Tibial nerve (tissue), 4 donors: ENCODE data around the gene SEMA4C. TPM values are rescaled to one million over a fixed set of nuclear protein-coding genes. Genes with fewer than 3 reads are reported as not detected.

ENCODE experiments used
- DNase-seq, 2 donors: peaks; one replicate each; pipeline ENCODE4 v3.0.0-alpha.2; 2019; ENCODE audit warnings: low spot score in 2 of 2
- H3K27ac ChIP-seq, 4 donors: fragments of 200-600 bp; sonication (generic) in 3 of 4; one replicate each; pipeline ENCODE4 v1.5.1; 2017 to 2019; ENCODE audit warnings: mild to moderate bottlenecking in 1 of 4
- H3K27me3 ChIP-seq, 2 donors: fragments of 200-600 bp; sonication (generic) in 1 of 2; one replicate each; pipeline versions ENCODE4 v1.5.1 to v1.6.0; 2017 to 2019
- H3K36me3 ChIP-seq, 3 donors: fragments of 200-600 bp; sonication (generic); one replicate each; pipeline ENCODE4 v1.5.1; 2018 to 2019
- H3K4me1 ChIP-seq, 4 donors: fragments of 200-600 bp; sonication (generic) in 3 of 4; one replicate each; pipeline ENCODE4 v1.5.1; 2017 to 2019
- H3K4me3 ChIP-seq, 4 donors: fragments of 200-600 bp; sonication (generic) in 3 of 4; one replicate each; pipeline ENCODE4 v1.5.1; 2017 to 2019; ENCODE audit warnings: mild to moderate bottlenecking in 1 of 4, moderate library complexity in 1 of 4
- H3K9me3 ChIP-seq, 4 donors: fragments of 200-600 bp; sonication (generic) in 3 of 4; one replicate each; pipeline ENCODE4 v1.5.1; 2017 to 2019
- EP300 ChIP-seq, 2 donors: sonication (generic); formaldehyde crosslinking; IDR thresholded peaks; one replicate each; pipeline ENCODE4 v1.6.1; 2017; ENCODE audit warnings: antibody characterized with exemption in 2 of 2, mild to moderate bottlenecking in 1 of 2
- POLR2A ChIP-seq, 2 donors: fragments of 450-650 bp; IDR thresholded peaks; one replicate each; pipeline ENCODE4 v1.6.1; 2017; ENCODE audit warnings: antibody characterized with exemption in 2 of 2, mild to moderate bottlenecking in 2 of 2, moderate library complexity in 2 of 2
- WGBS, 2 donors: methylation state at CpG; one replicate each; pipeline ENCODE4 v1.1.5; 2018; 5-methylcytosine and 5-hydroxymethylcytosine counted together
- total RNA-seq, 4 donors: library from RNA; depleted of rRNA; stranded (reverse); fragments of >200 nt; gene quantifications; one replicate each; pipeline ENCODE4 v1.1.0, GENCODE V29; 2016
- TF ChIP-seq, protein P1 (sequence below), 5 experiments: fragments of 200-600 bp in 3 of 5; fragments of 450-650 bp in 2 of 5; sonication (generic) in 3 of 5; IDR thresholded peaks; one replicate each; pipeline ENCODE4 v1.5.1; 2016 to 2019; ENCODE audit warnings: antibody characterized with exemption in 5 of 5, mild to moderate bottlenecking in 3 of 5, moderate library complexity in 2 of 5

SEMA4C gene
- total RNA-seq, 4 donors from 2014 or later, result 120 to 181 (median 147) TPM

DNA sequence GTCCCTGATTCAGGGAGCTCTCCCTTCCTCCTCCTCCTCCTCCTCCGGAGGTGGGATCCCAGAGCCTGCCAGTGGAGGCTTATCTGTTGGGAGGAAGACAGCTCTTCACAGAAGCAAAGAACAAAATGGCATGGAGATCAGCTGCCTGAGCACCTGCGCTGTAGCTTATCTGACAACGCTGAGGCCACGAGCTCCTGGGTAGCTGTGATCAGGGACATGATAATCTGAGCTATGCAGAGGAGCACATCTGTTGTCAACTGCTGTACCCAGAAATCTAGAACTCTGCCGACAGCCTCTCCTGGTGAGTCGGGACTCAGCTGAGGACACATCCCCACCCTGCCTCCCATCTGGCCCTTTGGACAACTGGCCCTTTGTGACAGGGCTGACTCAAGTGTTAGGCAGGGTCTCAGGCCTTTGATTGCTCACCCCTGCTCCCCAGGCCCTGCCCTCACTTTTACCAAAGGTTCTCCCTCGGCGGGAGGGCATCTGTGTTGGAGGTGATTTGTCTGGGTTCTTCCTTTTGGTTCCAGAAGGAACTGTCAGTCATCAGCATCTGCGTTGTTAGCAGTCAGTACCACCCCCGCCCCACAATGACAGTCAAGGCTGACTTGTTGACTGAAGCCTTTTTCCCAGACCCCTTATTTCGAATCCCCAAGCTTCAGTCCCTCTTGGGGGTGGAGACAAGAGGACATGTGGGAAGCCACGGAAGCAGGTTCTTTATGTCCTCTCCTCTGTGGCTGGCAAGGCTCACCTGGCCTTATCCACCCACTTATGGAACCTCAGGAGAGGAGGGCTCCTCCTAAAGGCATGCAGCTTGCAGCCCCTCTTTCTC lies 59.7 kb downstream of the SEMA4C start:
- no peaks in the 10 kb centered on the region for H3K9me3 ChIP-seq
- peaks cover 0 to 27% (median 0%) of the 10 kb centered on the region in 3 donors for H3K36me3 ChIP-seq
- no peak overlapping the region for H3K4me3 ChIP-seq
- DNase-seq, result no peak
- H3K27me3 ChIP-seq, result no peaks in the 10 kb centered on the region
- H3K4me1 ChIP-seq, result peaks cover 0 to 23% (median 6%) of the 10 kb centered on the region in 4 donors
- TF ChIP-seq POLR2A (IDR thresholded peaks at IDR 0.05), result no peak
- TF ChIP-seq EP300 (IDR thresholded peaks at IDR 0.05), result no peak
- TF ChIP-seq, protein P1, sequence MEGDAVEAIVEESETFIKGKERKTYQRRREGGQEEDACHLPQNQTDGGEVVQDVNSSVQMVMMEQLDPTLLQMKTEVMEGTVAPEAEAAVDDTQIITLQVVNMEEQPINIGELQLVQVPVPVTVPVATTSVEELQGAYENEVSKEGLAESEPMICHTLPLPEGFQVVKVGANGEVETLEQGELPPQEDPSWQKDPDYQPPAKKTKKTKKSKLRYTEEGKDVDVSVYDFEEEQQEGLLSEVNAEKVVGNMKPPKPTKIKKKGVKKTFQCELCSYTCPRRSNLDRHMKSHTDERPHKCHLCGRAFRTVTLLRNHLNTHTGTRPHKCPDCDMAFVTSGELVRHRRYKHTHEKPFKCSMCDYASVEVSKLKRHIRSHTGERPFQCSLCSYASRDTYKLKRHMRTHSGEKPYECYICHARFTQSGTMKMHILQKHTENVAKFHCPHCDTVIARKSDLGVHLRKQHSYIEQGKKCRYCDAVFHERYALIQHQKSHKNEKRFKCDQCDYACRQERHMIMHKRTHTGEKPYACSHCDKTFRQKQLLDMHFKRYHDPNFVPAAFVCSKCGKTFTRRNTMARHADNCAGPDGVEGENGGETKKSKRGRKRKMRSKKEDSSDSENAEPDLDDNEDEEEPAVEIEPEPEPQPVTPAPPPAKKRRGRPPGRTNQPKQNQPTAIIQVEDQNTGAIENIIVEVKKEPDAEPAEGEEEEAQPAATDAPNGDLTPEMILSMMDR (IDR thresholded peaks at IDR 0.05), result no peak
- H3K27ac ChIP-seq, result peak overlapping the region in 1 of 4 donors; percentile 14
- WGBS, 2 donors, result 71 to 77% methylated on average over 10 to 12 of the region's 12 CpGs

Other genes with a start within 250 kb of the SEMA4C start
- gene KANSL3, start 231.8 kb downstream of the SEMA4C start, total RNA-seq, result 10 to 100 TPM; 55.7 to 87.0 (median 59.2) TPM
- gene FER1L5, start 227.3 kb downstream of the SEMA4C start, total RNA-seq, result under 1 TPM in 2 of 4 donors, not detected in 2; 0.20 to 0.60 TPM
- 10 to 100 TPM; 10.2 to 21.2 (median 16.8) TPM for gene LMAN2L, start 130.0 kb downstream of the SEMA4C start, total RNA-seq
- gene CNNM4, start 109.2 kb downstream of the SEMA4C start, total RNA-seq, result 10 to 100 TPM in 1 of 4 donors, 1 to 10 TPM in 3; 6.3 to 10.2 (median 7.9) TPM
- gene CNNM3, start 53.8 kb downstream of the SEMA4C start, total RNA-seq, result 10 to 100 TPM; 21.8 to 27.8 (median 22.9) TPM
- 10 to 100 TPM in 2 of 4 donors, 1 to 10 TPM in 2; 6.1 to 23.1 (median 11.2) TPM for gene ANKRD23, start 26.1 kb downstream of the SEMA4C start, total RNA-seq
- gene ANKRD39, start 12.1 kb downstream of the SEMA4C start, total RNA-seq, result 10 to 100 TPM; 13.8 to 23.7 (median 19.5) TPM
- 10 to 100 TPM in 1 of 4 donors, 1 to 10 TPM in 3; 1.9 to 14.1 (median 3.5) TPM for gene FAM178B, start 116.5 kb upstream of the SEMA4C start, total RNA-seq
- 10 to 100 TPM; 18.3 to 29.8 (median 22.2) TPM for gene FAHD2B, start 224.8 kb upstream of the SEMA4C start, total RNA-seq
- 10 to 100 TPM; 58.0 to 65.7 (median 61.4) TPM for gene ANKRD36, start 243.1 kb upstream of the SEMA4C start, total RNA-seq